Thymus (tissue), 11 donors: Measurements from ENCODE around the gene MAGI1. TPM values are rescaled to one million over a fixed set of nuclear protein-coding genes. Genes with fewer than 3 reads are reported as not detected.

Experiments used
- DNase-seq, 9 donors: peaks; one replicate each; pipeline ENCODE4 v3.0.0-alpha.2; 2013; ENCODE audit warnings: low spot score in 9 of 9, low read depth in 6 of 9, missing footprints in 1 of 9
- H3K27ac ChIP-seq, 2 donors: one replicate each; pipeline ENCODE4 v1.5.1; 2013; ENCODE audit warnings: control low read depth in 1 of 2, low read depth in 1 of 2, low read length in 1 of 2, mild to moderate bottlenecking in 1 of 2, moderate library complexity in 1 of 2
- H3K27me3 ChIP-seq, 2 donors: one replicate each; pipeline ENCODE4 v1.5.1; 2013; ENCODE audit warnings: low read length in 1 of 2; ENCODE audit not compliant: control insufficient read depth in 2 of 2, insufficient read depth in 1 of 2
- H3K36me3 ChIP-seq, 2 donors: one replicate each; pipeline ENCODE4 v1.5.1; 2013; ENCODE audit warnings: low read length in 1 of 2, mild to moderate bottlenecking in 1 of 2, moderate library complexity in 1 of 2; ENCODE audit not compliant: control insufficient read depth in 2 of 2, insufficient read depth in 2 of 2
- H3K4me1 ChIP-seq, 2 donors: one replicate each; pipeline ENCODE4 v1.5.1; 2013; ENCODE audit warnings: low read length in 2 of 2; ENCODE audit not compliant: control insufficient read depth in 2 of 2, insufficient read depth in 2 of 2
- H3K4me3 ChIP-seq, 2 donors: one replicate each; pipeline ENCODE4 v1.5.1; 2013; ENCODE audit warnings: low read length in 2 of 2, control low read depth in 1 of 2, mild to moderate bottlenecking in 1 of 2
- H3K9me3 ChIP-seq, 2 donors: one replicate each; pipeline ENCODE4 v1.5.1; 2013; ENCODE audit warnings: low read length in 1 of 2, mild to moderate bottlenecking in 1 of 2; ENCODE audit not compliant: control insufficient read depth in 2 of 2, insufficient read depth in 1 of 2
- WGBS: extraction: QIAGEN DNeasy Blood & Tissue Kit; methylation state at CpG from one replicate; pipeline ENCODE4 v1.1.7; 2013; 5-methylcytosine and 5-hydroxymethylcytosine counted together
- polyA plus RNA-seq: library from polyadenylated mRNA; stranded (reverse); fragments of 200-250 nt; gene quantifications from one replicate; pipeline ENCODE4 v1.2.3, GENCODE V29; 2013
- total RNA-seq: library from RNA; stranded (reverse); fragments of 120-200 nt; gene quantifications from one replicate; pipeline ENCODE4 v1.2.4, GENCODE V29; 2013
- donor health status: healthy.

MAGI1 gene
- total and polyA plus RNA-seq, 2 donors = 5.1 to 6.1 TPM

DNA sequence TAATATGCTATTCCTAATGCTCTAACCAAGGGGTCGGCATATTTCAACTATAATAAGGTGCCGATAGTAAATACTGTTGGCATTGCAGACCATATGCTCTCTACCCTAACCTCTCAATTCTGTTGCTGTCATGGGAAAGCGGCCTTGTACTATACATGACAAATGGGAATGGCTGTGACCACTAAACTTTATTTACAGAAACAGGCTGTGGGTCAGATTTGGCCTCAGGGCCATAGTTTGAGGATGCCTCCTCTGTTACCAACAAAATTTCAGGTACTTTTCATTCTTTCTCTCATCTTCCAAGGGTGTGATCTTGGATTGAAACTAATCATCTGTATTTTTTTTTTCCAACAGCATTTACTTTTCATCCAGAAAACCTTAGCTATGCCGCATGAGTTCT, 242.0 kb downstream of the MAGI1 start:
- Histone ChIP-seq H3K4me1 (no peaks in the 10 kb centered on the region), H3K9me3 (no peaks in the 10 kb centered on the region), H3K4me3 (no peak overlapping the region), H3K27ac (no peak overlapping the region), H3K36me3 (no peaks in the 10 kb centered on the region), H3K27me3 (no peaks in the 10 kb centered on the region)
- WGBS = 93% methylated on average over 4 of the region's 4 CpGs
- DNase-seq = no peak

- no peaks in the 10 kb centered on the region for H3K36me3 ChIP-seq
- H3K4me3 ChIP-seq = no peak overlapping the region
- H3K27ac ChIP-seq = no peak overlapping the region
- no peaks in the 10 kb centered on the region for H3K9me3 ChIP-seq
- H3K4me1 ChIP-seq = no peaks in the 10 kb centered on the region
- DNase-seq = no peak
- no peaks in the 10 kb centered on the region for H3K27me3 ChIP-seq
- 96% methylated on average over 2 of the region's 2 CpGs for WGBS
These were observed 243.6 kb downstream of the MAGI1 start for GRCh38 chr3:65795166-65795565.

DNA sequence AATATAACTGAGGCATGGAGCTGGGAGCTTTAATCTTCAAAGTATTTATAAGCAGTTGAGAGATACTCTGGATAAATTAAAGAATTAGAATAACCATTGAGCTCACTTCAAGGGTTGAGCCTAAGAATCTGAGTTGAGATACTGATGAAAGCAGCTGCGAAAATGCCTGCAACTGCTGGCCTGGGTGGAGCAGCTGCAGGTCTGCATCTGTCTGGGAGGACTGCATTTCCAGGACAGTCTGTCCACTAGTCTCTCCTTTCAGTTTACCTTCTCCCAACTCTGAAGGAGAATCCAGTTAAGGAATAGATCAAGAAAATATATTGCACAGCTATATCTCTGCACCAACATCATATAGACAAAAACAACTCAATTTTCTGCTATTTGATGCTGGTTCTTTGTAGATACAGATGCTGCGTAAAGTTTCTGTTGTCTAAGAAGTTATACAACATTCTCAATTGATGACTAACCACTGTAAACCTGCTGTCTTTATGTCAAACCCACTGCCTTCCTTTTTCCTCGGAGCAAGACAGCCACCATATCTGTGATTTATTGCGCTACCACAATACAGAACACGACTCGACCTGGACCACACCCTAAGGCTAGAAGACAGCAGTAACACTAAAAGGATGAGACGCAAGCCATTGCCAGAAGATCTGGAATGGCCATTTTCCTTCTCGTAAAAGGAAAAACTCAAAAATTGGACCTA, 245.1 kb downstream of the MAGI1 start:
- no peaks in the 10 kb centered on the region for H3K4me1 ChIP-seq
- H3K27ac ChIP-seq = no peak overlapping the region
- WGBS = 70% methylated on average over 8 of the region's 8 CpGs
- no peaks in the 10 kb centered on the region for H3K27me3 ChIP-seq
- H3K4me3 ChIP-seq = no peak overlapping the region
- H3K9me3 ChIP-seq = no peaks in the 10 kb centered on the region
- no peak for DNase-seq
- H3K36me3 ChIP-seq = no peaks in the 10 kb centered on the region

DNA sequence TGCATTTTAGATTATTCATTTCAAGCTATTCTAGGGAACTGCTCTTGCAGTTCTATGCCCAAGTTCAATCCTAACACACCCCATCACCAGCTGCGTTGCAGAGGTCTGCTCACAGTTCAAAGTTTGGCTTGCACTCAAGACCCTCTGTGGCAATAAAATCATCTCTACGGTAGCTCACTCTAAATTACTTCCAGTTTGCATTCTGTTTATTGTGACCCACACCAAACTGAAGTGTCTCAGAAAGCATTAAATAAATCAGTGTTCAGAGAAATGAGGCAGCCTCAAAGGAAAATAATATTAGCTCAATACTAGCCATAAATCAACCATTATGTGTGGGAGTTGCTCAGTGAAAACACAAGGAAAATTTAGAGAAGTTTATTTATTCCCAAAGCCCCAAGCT, 250.3 kb downstream of the MAGI1 start:
- Histone ChIP-seq H3K4me3 (no peak overlapping the region), H3K4me1 (no peaks in the 10 kb centered on the region), H3K9me3 (no peaks in the 10 kb centered on the region), H3K27ac (no peak overlapping the region), H3K27me3 (no peaks in the 10 kb centered on the region), H3K36me3 (no peaks in the 10 kb centered on the region)
- no peak for DNase-seq
- 92% methylated on average over 2 of the region's 2 CpGs for WGBS

GRCh38 chr3:65787827-65788226, 250.9 kb downstream of the MAGI1 start:
- Histone ChIP-seq H3K9me3 (no peaks in the 10 kb centered on the region), H3K4me1 (no peaks in the 10 kb centered on the region), H3K27me3 (no peaks in the 10 kb centered on the region), H3K27ac (no peak overlapping the region), H3K36me3 (no peaks in the 10 kb centered on the region), H3K4me3 (no peak overlapping the region)
- 93% methylated on average over 2 of the region's 2 CpGs for WGBS
- DNase-seq = no peak

GRCh38 chr3:65787340-65787739, 251.4 kb downstream of the MAGI1 start:
- H3K27me3 ChIP-seq = no peaks in the 10 kb centered on the region
- 62% methylated on average over 5 of the region's 5 CpGs for WGBS
- H3K4me3 ChIP-seq = no peak overlapping the region
- H3K36me3 ChIP-seq = no peaks in the 10 kb centered on the region
- H3K9me3 ChIP-seq = no peaks in the 10 kb centered on the region
- no peaks in the 10 kb centered on the region for H3K4me1 ChIP-seq
- no peak for DNase-seq
- H3K27ac ChIP-seq = no peak overlapping the region

- Histone ChIP-seq H3K4me1 (no peaks in the 10 kb centered on the region), H3K27ac (no peak overlapping the region), H3K9me3 (no peaks in the 10 kb centered on the region), H3K36me3 (no peaks in the 10 kb centered on the region), H3K4me3 (no peak overlapping the region), H3K27me3 (no peaks in the 10 kb centered on the region)
- WGBS = 93% methylated on average over 3 of the region's 3 CpGs
- DNase-seq = no peak
These were observed 251.8 kb downstream of the MAGI1 start for GRCh38 chr3:65786890-65787289.

- H3K4me1 ChIP-seq = no peaks in the 10 kb centered on the region
- DNase-seq = peak in 6 of 9 donors; percentile 0 to 22 (median 10)
- H3K27ac ChIP-seq = no peak overlapping the region
- H3K9me3 ChIP-seq = no peaks in the 10 kb centered on the region
- H3K36me3 ChIP-seq = no peaks in the 10 kb centered on the region
- no peaks in the 10 kb centered on the region for H3K27me3 ChIP-seq
- 37% methylated on average over 6 of the region's 6 CpGs for WGBS
- no peak overlapping the region for H3K4me3 ChIP-seq
These were observed 253.6 kb downstream of the MAGI1 start for GRCh38 chr3:65785065-65785645.

- no peak overlapping the region for H3K4me3 ChIP-seq
- WGBS = 89% methylated on average over 3 of the region's 3 CpGs
- H3K4me1 ChIP-seq = no peaks in the 10 kb centered on the region
- DNase-seq = no peak
- no peaks in the 10 kb centered on the region for H3K27me3 ChIP-seq
- H3K27ac ChIP-seq = no peak overlapping the region
- no peaks in the 10 kb centered on the region for H3K36me3 ChIP-seq
- H3K9me3 ChIP-seq = no peaks in the 10 kb centered on the region
These were observed 255.6 kb downstream of the MAGI1 start for GRCh38 chr3:65783117-65783516.
